ENCODE results near the gene LRP1B. TPM values are rescaled to one million over a fixed set of nuclear protein-coding genes. Genes with fewer than 3 reads are reported as not detected.

Gene LRP1B
- total and polyA plus RNA-seq, 4 donors = 0.01 to 0.84 (median 0.17) TPM

- H3K9me3 ChIP-seq (ENCODE audit: control insufficient read depth in 4 of 4, low read length in 3 of 4) = no peaks in the 10 kb centered on the region
- no peaks in the 10 kb centered on the region for H3K27me3 ChIP-seq (ENCODE audit: control insufficient read depth in 4 of 4, insufficient read depth in 4 of 4, low read length in 3 of 4)
- H3K4me3 ChIP-seq (ENCODE audit: low read depth in 1 of 3, low read length in 3 of 3) = no peak overlapping the region
- WGBS = 78% methylated on average over 4 of the region's 4 CpGs
- no peak for DNase-seq (ENCODE audit: low spot score)
- H3K36me3 ChIP-seq (ENCODE audit: control insufficient read depth in 4 of 4, insufficient read depth in 3 of 4, low read depth in 1 of 4, low read length in 3 of 4) = no peaks in the 10 kb centered on the region
- H3K9ac ChIP-seq (ENCODE audit: low read depth in 1 of 2, low read length in 2 of 2) = no peak overlapping the region
- no peak overlapping the region for H3K27ac ChIP-seq (ENCODE audit: low read depth in 1 of 2, low read length in 2 of 2)
- TF ChIP-seq SP1 (IDR thresholded peaks at IDR 0.05) (no peak), CTCF (IDR thresholded peaks at IDR 0.05; ENCODE audit: low read depth, low read length, missing input control) (no peak), RAD21 (IDR thresholded peaks at IDR 0.05) (no peak), HNF4A (conservative IDR thresholded peaks at IDR 0.05) (no peak), ZBTB33 (IDR thresholded peaks at IDR 0.05) (no peak), GABPA (IDR thresholded peaks at IDR 0.05 in 1 of 2, conservative IDR thresholded peaks at IDR 0.05 in 1 of 2) (no peak), FOXA1 (IDR thresholded peaks at IDR 0.05) (no peak), EGR1 (IDR thresholded peaks at IDR 0.05; ENCODE audit: low read depth in 2 of 2) (no peak), FOXA2 (IDR thresholded peaks at IDR 0.05) (no peak), TAF1 (conservative IDR thresholded peaks at IDR 0.05) (no peak)
- TF ChIP-seq, protein P1, sequence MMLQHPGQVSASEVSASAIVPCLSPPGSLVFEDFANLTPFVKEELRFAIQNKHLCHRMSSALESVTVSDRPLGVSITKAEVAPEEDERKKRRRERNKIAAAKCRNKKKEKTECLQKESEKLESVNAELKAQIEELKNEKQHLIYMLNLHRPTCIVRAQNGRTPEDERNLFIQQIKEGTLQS (IDR thresholded peaks at IDR 0.05) = no peak
- TF ChIP-seq, protein P2, sequence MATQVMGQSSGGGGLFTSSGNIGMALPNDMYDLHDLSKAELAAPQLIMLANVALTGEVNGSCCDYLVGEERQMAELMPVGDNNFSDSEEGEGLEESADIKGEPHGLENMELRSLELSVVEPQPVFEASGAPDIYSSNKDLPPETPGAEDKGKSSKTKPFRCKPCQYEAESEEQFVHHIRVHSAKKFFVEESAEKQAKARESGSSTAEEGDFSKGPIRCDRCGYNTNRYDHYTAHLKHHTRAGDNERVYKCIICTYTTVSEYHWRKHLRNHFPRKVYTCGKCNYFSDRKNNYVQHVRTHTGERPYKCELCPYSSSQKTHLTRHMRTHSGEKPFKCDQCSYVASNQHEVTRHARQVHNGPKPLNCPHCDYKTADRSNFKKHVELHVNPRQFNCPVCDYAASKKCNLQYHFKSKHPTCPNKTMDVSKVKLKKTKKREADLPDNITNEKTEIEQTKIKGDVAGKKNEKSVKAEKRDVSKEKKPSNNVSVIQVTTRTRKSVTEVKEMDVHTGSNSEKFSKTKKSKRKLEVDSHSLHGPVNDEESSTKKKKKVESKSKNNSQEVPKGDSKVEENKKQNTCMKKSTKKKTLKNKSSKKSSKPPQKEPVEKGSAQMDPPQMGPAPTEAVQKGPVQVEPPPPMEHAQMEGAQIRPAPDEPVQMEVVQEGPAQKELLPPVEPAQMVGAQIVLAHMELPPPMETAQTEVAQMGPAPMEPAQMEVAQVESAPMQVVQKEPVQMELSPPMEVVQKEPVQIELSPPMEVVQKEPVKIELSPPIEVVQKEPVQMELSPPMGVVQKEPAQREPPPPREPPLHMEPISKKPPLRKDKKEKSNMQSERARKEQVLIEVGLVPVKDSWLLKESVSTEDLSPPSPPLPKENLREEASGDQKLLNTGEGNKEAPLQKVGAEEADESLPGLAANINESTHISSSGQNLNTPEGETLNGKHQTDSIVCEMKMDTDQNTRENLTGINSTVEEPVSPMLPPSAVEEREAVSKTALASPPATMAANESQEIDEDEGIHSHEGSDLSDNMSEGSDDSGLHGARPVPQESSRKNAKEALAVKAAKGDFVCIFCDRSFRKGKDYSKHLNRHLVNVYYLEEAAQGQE (IDR thresholded peaks at IDR 0.05) = no peak
- no peaks in the 10 kb centered on the region for H3K4me1 ChIP-seq (ENCODE audit: control insufficient read depth in 4 of 4, insufficient read depth in 4 of 4, low read length in 3 of 4)
Measured at GRCh38 chr2:141569941-141570340, 560.9 kb downstream of the LRP1B start.

DNA sequence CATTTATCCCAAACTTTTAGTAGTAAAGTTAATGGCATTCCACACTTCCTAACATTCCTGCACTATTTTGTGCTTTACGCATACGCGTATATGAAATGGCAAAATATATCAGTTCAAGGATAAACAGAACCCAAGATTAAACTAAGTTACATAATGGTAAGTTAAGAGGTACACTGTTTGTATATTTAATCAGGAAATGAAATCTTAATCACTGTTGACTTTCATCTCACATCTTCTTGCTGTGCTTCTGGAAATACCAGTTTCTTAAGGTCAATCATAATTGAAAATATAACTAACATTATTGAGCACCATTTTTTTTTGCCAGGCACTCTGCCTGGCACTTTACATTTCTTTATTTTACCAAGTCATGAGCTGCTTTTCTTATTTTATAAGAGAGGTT, 565.2 kb downstream of the LRP1B start:
- H3K27me3 ChIP-seq (ENCODE audit: control insufficient read depth in 4 of 4, insufficient read depth in 4 of 4, low read length in 3 of 4) = no peaks in the 10 kb centered on the region
- no peak overlapping the region for H3K27ac ChIP-seq (ENCODE audit: low read depth in 1 of 2, low read length in 2 of 2)
- no peak for TF ChIP-seq EGR1 (IDR thresholded peaks at IDR 0.05; ENCODE audit: low read depth in 2 of 2)
- no peak for TF ChIP-seq RAD21 (IDR thresholded peaks at IDR 0.05)
- TF ChIP-seq MAX (IDR thresholded peaks at IDR 0.05) = no peak
- TF ChIP-seq SP1 (IDR thresholded peaks at IDR 0.05) = no peak
- no peak for TF ChIP-seq FOXA2 (IDR thresholded peaks at IDR 0.05)
- TF ChIP-seq, protein P1 (IDR thresholded peaks at IDR 0.05) = no peak
- TF ChIP-seq JUND (IDR thresholded peaks at IDR 0.05) = no peak
- TF ChIP-seq HNF4G (IDR thresholded peaks at IDR 0.05) = no peak
- no peak for TF ChIP-seq HNF4A (conservative IDR thresholded peaks at IDR 0.05)
- 97% methylated on average over 3 of the region's 3 CpGs for WGBS
- no peak overlapping the region for H3K9ac ChIP-seq (ENCODE audit: low read depth in 1 of 2, low read length in 2 of 2)
- H3K4me1 ChIP-seq (ENCODE audit: control insufficient read depth in 4 of 4, insufficient read depth in 4 of 4, low read length in 3 of 4) = peaks cover 0 to under 1% (median 0%) of the 10 kb centered on the region in 4 donors
- H3K9me3 ChIP-seq (ENCODE audit: control insufficient read depth in 4 of 4, low read length in 3 of 4) = no peaks in the 10 kb centered on the region
- no peak overlapping the region for H3K4me3 ChIP-seq (ENCODE audit: low read depth in 1 of 3, low read length in 3 of 3)
- no peak for DNase-seq (ENCODE audit: low spot score)
- no peaks in the 10 kb centered on the region for H3K36me3 ChIP-seq (ENCODE audit: control insufficient read depth in 4 of 4, insufficient read depth in 3 of 4, low read depth in 1 of 4, low read length in 3 of 4)
